Mesenchymal stem cell (in vitro differentiated cells and primary cell): ENCODE data around the gene PRKCA.
A peak's percentile ranks its signal among the peaks of the same experiment; 100 is the strongest.

Source experiments
- DNase-seq: peaks from one replicate; pipeline ENCODE4 v3.0.0-alpha.2; 2013
- H2AFZ ChIP-seq: one replicate; pipeline ENCODE4 v1.6.1; 2013; ENCODE audit warnings: low read depth, mild to moderate bottlenecking, control low read depth, inconsistent platforms, low read length, moderate library complexity
- H2AK5ac ChIP-seq: 2 replicates; pipeline ENCODE4 v1.6.1; 2013; ENCODE audit warnings: low read length, moderate library complexity, mild to moderate bottlenecking, inconsistent platforms; ENCODE audit not compliant: severe bottlenecking
- H2BK120ac ChIP-seq: one replicate; pipeline ENCODE4 v1.6.1; 2013; ENCODE audit warnings: low read depth, mild to moderate bottlenecking, inconsistent platforms, low read length, moderate library complexity
- H2BK12ac ChIP-seq, 2 experiments: one replicate each; pipeline ENCODE4 v1.6.1; 2013; ENCODE audit warnings: inconsistent platforms in 2 of 2, low read length in 2 of 2, mild to moderate bottlenecking in 2 of 2, moderate library complexity in 2 of 2, control low read depth in 1 of 2
- H2BK15ac ChIP-seq: one replicate; pipeline ENCODE4 v1.6.1; 2013; ENCODE audit warnings: mild to moderate bottlenecking, low read depth, inconsistent platforms; ENCODE audit not compliant: poor library complexity, severe bottlenecking
- H2BK5ac ChIP-seq: 2 replicates; pipeline ENCODE4 v1.6.1; 2013; ENCODE audit warnings: low read depth, mild to moderate bottlenecking, low read length, control low read depth, inconsistent platforms; ENCODE audit not compliant: poor library complexity, severe bottlenecking
- H3K14ac ChIP-seq, 2 experiments: one replicate each; pipeline ENCODE4 v1.6.1; 2013; ENCODE audit warnings: inconsistent platforms in 2 of 2, low read length in 2 of 2, control low read depth in 1 of 2, mild to moderate bottlenecking in 1 of 2, moderate library complexity in 1 of 2
- H3K18ac ChIP-seq, 2 experiments: one replicate each; pipeline ENCODE4 v1.6.1; 2013; ENCODE audit warnings: inconsistent platforms in 2 of 2, low read length in 2 of 2, control low read depth in 1 of 2, low read depth in 1 of 2, mild to moderate bottlenecking in 1 of 2
- H3K23ac ChIP-seq, 2 experiments: one replicate each; pipeline ENCODE4 v1.6.1; 2013; ENCODE audit warnings: inconsistent platforms in 2 of 2, low read length in 2 of 2, mild to moderate bottlenecking in 2 of 2, moderate library complexity in 2 of 2, control low read depth in 1 of 2
- H3K27ac ChIP-seq: 2 replicates; pipeline ENCODE4 v1.5.1; 2013; ENCODE audit warnings: mild to moderate bottlenecking, moderate library complexity, low read length, control low read depth, inconsistent platforms; ENCODE audit not compliant: poor library complexity, severe bottlenecking
- H3K27me3 ChIP-seq, 2 experiments: 2 replicates each; pipeline versions ENCODE4 v1.6.1 to v1.7.0; 2013; ENCODE audit warnings: low read length in 2 of 2, mild to moderate bottlenecking in 2 of 2, moderate library complexity in 2 of 2, control low read depth in 1 of 2, inconsistent platforms in 1 of 2; ENCODE audit not compliant: control insufficient read depth in 1 of 2, insufficient read depth in 1 of 2
- H3K36me3 ChIP-seq, 2 experiments: 2 replicates each; pipeline versions ENCODE4 v1.6.1 to v1.7.0; 2013; ENCODE audit warnings: low read length in 2 of 2, control low read depth in 1 of 2, inconsistent platforms in 1 of 2, low read depth in 1 of 2, mild to moderate bottlenecking in 1 of 2; ENCODE audit not compliant: insufficient read depth in 2 of 2, control insufficient read depth in 1 of 2
- H3K4ac ChIP-seq, 2 experiments: one replicate each; pipeline ENCODE4 v1.6.1; 2013; ENCODE audit warnings: inconsistent platforms in 2 of 2, low read length in 2 of 2, mild to moderate bottlenecking in 2 of 2, moderate library complexity in 2 of 2, control low read depth in 1 of 2, low read depth in 1 of 2
- H3K4me1 ChIP-seq: 2 replicates; pipeline ENCODE4 v1.6.1; 2013; ENCODE audit warnings: low read depth, low read length, control low read depth; ENCODE audit not compliant: control insufficient read depth, insufficient read depth
- H3K4me2 ChIP-seq: 2 replicates; pipeline ENCODE4 v1.6.1; 2013; ENCODE audit warnings: low read length, mild to moderate bottlenecking, inconsistent platforms; ENCODE audit not compliant: poor library complexity, severe bottlenecking
- H3K4me3 ChIP-seq, 2 experiments: 2 replicates each; pipeline versions ENCODE4 v1.5.1 to v1.7.0; 2013; ENCODE audit warnings: low read length in 2 of 2, mild to moderate bottlenecking in 2 of 2, control low read depth in 1 of 2, low read depth in 1 of 2; ENCODE audit not compliant: insufficient read depth in 1 of 2
- H3K79me1 ChIP-seq: replicated peaks from 2 replicates; pipeline ENCODE4 v1.6.1; 2013; ENCODE audit warnings: mild to moderate bottlenecking, control low read depth, low read length, inconsistent platforms; ENCODE audit not compliant: poor library complexity, severe bottlenecking
- H3K9ac ChIP-seq: 2 replicates; pipeline ENCODE4 v1.7.0; 2013; ENCODE audit warnings: mild to moderate bottlenecking, low read length, moderate library complexity
- H3K9me3 ChIP-seq: 2 replicates; pipeline ENCODE4 v1.7.0; 2013; ENCODE audit warnings: mild to moderate bottlenecking, low read length; ENCODE audit not compliant: control insufficient read depth
- H4K8ac ChIP-seq: one replicate; pipeline ENCODE4 v1.6.1; 2013; ENCODE audit warnings: inconsistent platforms, mild to moderate bottlenecking, low read length, moderate library complexity
- H4K91ac ChIP-seq: one replicate; pipeline ENCODE4 v1.6.1; 2013; ENCODE audit warnings: mild to moderate bottlenecking, low read length, inconsistent platforms
- WGBS: methylation state at CpG from one replicate; pipeline ENCODE4 v1.1.7; 2013; ENCODE audit warnings: mixed read lengths; 5-methylcytosine and 5-hydroxymethylcytosine counted together

Gene PRKCA

DNA sequence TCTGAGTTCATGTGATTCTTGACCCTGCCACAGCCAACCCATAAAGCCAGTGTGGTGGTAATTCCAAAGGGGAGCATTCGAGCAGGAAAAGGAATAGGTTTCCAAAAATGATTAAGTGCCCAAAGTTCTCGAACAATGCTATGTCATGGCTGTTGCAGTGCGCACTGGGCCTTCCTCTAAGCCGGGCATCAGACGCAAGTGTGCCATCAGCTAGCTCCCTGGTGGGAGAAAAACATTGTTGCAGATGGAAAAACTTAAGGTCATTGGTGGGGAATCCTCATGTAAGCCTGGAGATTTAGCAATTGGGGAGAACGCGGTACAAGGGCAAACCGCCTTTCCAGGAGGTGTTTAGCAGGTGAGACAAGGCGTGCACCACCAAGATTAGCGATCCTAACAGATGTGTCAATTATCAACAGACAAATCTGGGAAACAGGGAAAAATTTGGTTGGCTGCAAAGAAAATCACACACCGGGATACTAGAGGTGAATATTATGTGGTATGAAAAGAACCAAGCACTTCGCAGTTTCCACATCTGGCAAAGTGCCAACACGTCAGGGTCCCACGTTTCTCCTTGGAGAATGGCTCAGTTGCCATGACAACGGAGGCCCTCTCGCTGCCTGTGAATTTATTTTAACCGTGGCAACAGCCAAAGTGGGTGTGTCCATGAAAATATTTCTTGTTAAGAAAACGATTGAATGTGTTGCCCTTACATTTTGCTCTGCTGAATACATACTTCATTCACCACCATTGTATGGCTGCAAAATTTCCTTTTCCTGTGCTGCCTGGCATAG lies 414.0 kb downstream of the PRKCA start:
- Histone ChIP-seq H4K91ac (no peak overlapping the region), H3K4me1 (peaks cover 30% of the 10 kb centered on the region), H3K36me3 (peaks cover 0 to 8% of the 10 kb centered on the region in 2 experiments), H2AK5ac (no peak overlapping the region), H2AFZ (no peak overlapping the region), H3K9ac (peak overlapping the region; percentile 19), H3K9me3 (no peaks in the 10 kb centered on the region), H3K79me1 (peaks cover 8% of the 10 kb centered on the region), H3K4ac (no peak overlapping the region), H4K8ac (no peak overlapping the region), H2BK5ac (no peak overlapping the region), H2BK15ac (no peak overlapping the region), H3K4me3 (no peak overlapping the region), H3K4me2 (no peak overlapping the region), H3K27me3 (no peaks in the 10 kb centered on the region), H3K23ac (no peak overlapping the region), H3K27ac (no peak overlapping the region), H3K14ac (no peak overlapping the region), H2BK120ac (no peak overlapping the region), H2BK12ac (no peak overlapping the region), H3K18ac (no peak overlapping the region)
- DNase-seq, result no peak
- WGBS, result 91% methylated on average over 18 of the region's 18 CpGs

DNA sequence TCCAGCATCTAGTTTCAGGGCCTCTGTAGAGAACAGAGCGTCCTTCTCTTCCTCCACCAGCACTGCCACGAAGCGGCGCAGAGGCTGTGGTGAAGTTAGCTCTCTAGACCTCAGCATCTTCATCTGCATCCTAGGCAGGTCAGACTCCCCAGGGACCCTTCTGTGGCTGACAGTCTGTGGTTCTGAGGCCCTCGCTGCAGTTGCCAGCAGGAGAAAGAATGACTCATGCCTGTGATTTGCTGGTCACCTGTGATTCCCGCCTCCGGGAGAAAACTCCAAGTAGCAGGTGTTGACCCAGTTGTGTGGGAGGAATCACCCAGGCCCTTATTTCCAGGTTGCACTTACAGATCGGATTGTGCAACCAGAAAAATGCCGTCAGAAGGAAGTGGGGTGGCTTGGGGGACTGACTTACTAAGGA lies 415.2 kb downstream of the PRKCA start:
- Histone ChIP-seq H2AK5ac (no peak overlapping the region), H3K4me1 (peaks cover 25% of the 10 kb centered on the region), H3K79me1 (peaks cover 8% of the 10 kb centered on the region), H3K27me3 (no peaks in the 10 kb centered on the region), H3K23ac (no peak overlapping the region), H2BK12ac (no peak overlapping the region), H4K8ac (no peak overlapping the region), H2BK5ac (no peak overlapping the region), H2BK120ac (no peak overlapping the region), H3K9ac (no peak overlapping the region), H3K27ac (no peak overlapping the region), H3K18ac (no peak overlapping the region), H3K36me3 (peaks cover 0 to 5% of the 10 kb centered on the region in 2 experiments), H2AFZ (no peak overlapping the region), H2BK15ac (no peak overlapping the region), H3K4me3 (no peak overlapping the region), H3K14ac (no peak overlapping the region), H3K4ac (no peak overlapping the region), H3K4me2 (no peak overlapping the region), H3K9me3 (no peaks in the 10 kb centered on the region), H4K91ac (no peak overlapping the region)
- no peak for DNase-seq
- WGBS, result 92% methylated on average over 9 of the region's 9 CpGs

DNA sequence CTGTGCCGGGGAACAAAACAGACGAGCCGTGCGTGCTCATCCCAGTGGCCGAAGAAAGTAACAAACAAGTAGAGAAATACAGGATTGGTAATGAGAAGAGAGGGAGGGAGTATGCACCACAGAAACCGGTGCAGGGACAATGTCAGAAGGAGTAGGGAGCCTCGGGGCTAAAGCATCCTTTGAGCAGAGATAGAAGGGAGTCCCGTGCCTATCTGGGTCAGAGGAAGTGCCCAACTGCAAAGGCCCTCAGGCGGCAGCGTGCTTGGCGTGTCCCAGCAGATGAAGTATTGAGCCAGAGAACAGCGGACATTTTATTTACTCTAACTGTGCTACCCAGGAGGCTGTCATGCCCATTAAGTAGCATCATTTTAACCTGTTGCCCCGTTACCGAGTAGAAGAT lies 417.6 kb downstream of the PRKCA start:
- H3K14ac ChIP-seq, result no peak overlapping the region
- H2AK5ac ChIP-seq, result no peak overlapping the region
- H4K8ac ChIP-seq, result no peak overlapping the region
- H3K9ac ChIP-seq, result no peak overlapping the region
- no peak overlapping the region for H2BK15ac ChIP-seq
- no peak overlapping the region for H3K27ac ChIP-seq
- H3K9me3 ChIP-seq, result no peaks in the 10 kb centered on the region
- H2BK12ac ChIP-seq, result no peak overlapping the region
- H2BK120ac ChIP-seq, result no peak overlapping the region
- no peak overlapping the region for H2BK5ac ChIP-seq
- H3K79me1 ChIP-seq, result peaks cover 10% of the 10 kb centered on the region
- no peak overlapping the region for H4K91ac ChIP-seq
- no peak overlapping the region for H3K4me3 ChIP-seq
- H3K36me3 ChIP-seq, result peaks cover 0 to 5% of the 10 kb centered on the region in 2 experiments
- H3K4ac ChIP-seq, result no peak overlapping the region
- H3K4me1 ChIP-seq, result peaks cover 20% of the 10 kb centered on the region
- no peaks in the 10 kb centered on the region for H3K27me3 ChIP-seq
- H2AFZ ChIP-seq, result no peak overlapping the region
- H3K18ac ChIP-seq, result no peak overlapping the region
- 93% methylated on average over 14 of the region's 14 CpGs for WGBS
- no peak for DNase-seq
- H3K23ac ChIP-seq, result no peak overlapping the region
- no peak overlapping the region for H3K4me2 ChIP-seq

DNA sequence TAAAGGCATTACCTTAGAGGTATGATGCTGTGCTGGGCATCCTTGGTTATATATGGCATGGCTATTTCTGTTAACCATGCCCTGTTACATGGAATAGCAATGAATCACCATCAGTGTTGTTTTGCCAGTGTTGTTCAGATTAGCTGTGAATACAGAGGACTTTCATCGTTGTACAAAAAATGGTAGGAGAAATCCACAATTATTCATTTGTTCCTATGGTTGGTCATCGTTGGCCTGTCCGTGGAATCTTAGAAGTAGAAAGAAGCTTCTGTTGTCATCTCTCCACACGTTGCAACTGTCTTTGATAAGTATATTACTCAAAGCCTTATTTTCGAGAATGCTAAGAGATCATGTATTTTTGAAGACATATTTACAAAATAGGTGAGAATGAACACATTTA lies 418.2 kb downstream of the PRKCA start:
- Histone ChIP-seq H2BK12ac (no peak overlapping the region), H4K91ac (no peak overlapping the region), H3K9me3 (no peaks in the 10 kb centered on the region), H3K4ac (no peak overlapping the region), H3K79me1 (peaks cover 10% of the 10 kb centered on the region), H3K27ac (no peak overlapping the region), H3K27me3 (no peaks in the 10 kb centered on the region), H2AK5ac (no peak overlapping the region), H3K9ac (no peak overlapping the region), H3K4me2 (no peak overlapping the region), H3K36me3 (peaks cover 0 to 5% of the 10 kb centered on the region in 2 experiments), H2BK5ac (no peak overlapping the region), H3K23ac (no peak overlapping the region), H3K18ac (no peak overlapping the region), H2AFZ (no peak overlapping the region), H4K8ac (no peak overlapping the region), H3K4me1 (peaks cover 20% of the 10 kb centered on the region), H2BK120ac (no peak overlapping the region), H2BK15ac (no peak overlapping the region), H3K14ac (no peak overlapping the region), H3K4me3 (no peak overlapping the region)
- 96% methylated on average over 5 of the region's 5 CpGs for WGBS
- no peak for DNase-seq
